Measurements from ENCODE around the gene PHETA1. TPM values are rescaled to one million over a fixed set of nuclear protein-coding genes. Genes with fewer than 3 reads are reported as not detected.

The PHETA1 gene
- polyA plus RNA-seq, 1 of the 3 experiments (the other 2 are of a cell fraction) = 7.3 TPM

DNA sequence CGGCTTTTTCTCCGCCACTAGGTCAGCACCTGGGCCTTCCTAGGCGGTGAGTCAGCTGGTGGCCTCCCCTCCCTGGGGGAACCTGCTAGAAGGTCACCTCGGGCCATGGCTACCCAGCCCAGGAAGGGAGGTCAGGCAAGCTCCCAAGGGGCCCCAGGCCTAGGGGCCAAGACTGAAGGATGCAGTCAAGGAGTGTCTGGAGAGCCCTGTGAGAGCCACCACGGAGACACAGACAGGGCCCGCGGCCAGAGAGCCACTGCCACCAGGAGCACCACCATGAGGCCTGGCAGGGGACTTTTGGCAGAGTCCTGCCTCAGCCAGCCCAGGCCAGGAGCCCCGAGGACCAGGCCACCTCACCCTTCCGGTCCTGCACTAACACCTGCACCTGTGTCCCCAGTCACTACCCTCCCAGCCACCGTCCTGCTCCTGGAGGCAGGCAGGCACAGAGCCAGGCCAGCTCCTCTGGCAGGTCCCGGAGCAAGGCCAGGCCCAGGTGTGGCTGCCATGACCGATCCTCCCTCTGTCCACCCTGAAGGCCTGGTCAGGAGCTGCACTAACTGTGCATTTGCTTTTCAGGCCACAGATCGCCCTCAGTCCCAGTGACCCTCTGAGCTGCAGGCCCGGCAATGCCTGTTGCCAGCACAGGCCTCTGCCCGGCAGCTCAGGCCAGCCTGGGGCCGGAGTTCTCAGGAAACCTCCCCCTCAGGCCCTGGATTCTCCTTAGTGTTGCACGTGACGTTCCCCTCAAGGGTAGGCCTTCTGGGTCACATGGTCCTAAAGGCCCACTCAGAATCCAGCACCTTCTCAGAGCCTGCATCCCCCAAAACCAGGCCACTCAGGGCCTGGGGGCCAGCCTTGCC, 6.9 kb downstream of the PHETA1 start (continued):
- no peak for TF ChIP-seq USF2 (IDR thresholded peaks at IDR 0.05; ENCODE audit: borderline replicate concordance, low read depth, low read length)
- TF ChIP-seq, protein P1, sequence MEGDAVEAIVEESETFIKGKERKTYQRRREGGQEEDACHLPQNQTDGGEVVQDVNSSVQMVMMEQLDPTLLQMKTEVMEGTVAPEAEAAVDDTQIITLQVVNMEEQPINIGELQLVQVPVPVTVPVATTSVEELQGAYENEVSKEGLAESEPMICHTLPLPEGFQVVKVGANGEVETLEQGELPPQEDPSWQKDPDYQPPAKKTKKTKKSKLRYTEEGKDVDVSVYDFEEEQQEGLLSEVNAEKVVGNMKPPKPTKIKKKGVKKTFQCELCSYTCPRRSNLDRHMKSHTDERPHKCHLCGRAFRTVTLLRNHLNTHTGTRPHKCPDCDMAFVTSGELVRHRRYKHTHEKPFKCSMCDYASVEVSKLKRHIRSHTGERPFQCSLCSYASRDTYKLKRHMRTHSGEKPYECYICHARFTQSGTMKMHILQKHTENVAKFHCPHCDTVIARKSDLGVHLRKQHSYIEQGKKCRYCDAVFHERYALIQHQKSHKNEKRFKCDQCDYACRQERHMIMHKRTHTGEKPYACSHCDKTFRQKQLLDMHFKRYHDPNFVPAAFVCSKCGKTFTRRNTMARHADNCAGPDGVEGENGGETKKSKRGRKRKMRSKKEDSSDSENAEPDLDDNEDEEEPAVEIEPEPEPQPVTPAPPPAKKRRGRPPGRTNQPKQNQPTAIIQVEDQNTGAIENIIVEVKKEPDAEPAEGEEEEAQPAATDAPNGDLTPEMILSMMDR (IDR thresholded peaks at IDR 0.05) = no peak

DNA sequence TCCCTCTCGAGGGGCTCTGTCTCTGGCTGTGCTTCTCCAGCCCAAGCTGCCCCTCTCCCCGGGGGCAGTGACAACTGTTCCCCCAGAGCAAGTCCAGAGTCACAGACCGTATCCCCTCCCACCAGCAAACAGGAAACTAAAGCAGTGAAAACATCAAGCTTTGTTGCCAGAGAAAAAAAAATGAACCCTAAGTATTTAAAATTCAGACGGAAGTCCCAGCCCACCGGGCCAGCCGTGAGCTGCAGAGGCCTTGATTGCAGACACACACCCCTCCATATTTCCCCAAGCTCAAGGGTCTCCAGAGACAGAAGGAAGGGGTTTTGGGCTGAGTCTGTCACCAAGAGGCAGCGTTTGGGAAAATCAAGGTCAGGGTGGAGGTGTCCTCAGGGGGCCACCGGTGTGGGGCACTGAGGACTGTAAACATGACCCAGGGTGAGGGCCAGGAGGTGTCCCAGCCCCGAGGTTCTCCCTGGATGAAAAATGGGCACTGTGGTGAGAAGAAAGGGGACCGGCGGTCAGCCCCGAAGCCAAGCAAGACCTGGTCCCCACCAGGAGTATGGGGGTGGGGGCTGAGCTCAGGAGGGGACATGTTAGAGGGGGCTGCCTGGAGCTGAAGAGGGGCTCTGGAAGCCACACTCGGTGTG, 7.7 kb downstream of the PHETA1 start:
- ChIA-PET POLR2A (no interaction called here), CTCF (interaction anchor here (0.6 to 1.9 kb wide), 3 partner anchors 35 to 477 kb away, joined by 3 to 8 read pairs (median 3); no protein-coding TSS in a partner anchor)
- H3K4me1 ChIP-seq (ENCODE audit: control insufficient read depth in 1 of 2, insufficient read depth in 2 of 2, low read depth in 1 of 2, low read length in 1 of 2) = no peaks in the 10 kb centered on the region; a peak in 1 of 4 replicates
- no peak overlapping the region for H3K4me2 ChIP-seq
- H3K9me2 ChIP-seq = no peaks in the 10 kb centered on the region
- H3K27ac ChIP-seq (ENCODE audit: low read depth in 2 of 2, low read length in 1 of 2) = no peak overlapping the region
- WGBS (ENCODE audit: low lambda C conversion rate) = 89% methylated on average over 12 of the region's 13 CpGs
- H4K20me1 ChIP-seq (ENCODE audit: insufficient read depth) = no peaks in the 10 kb centered on the region
- no peak for TF ChIP-seq MAX (IDR thresholded peaks at IDR 0.05; ENCODE audit: low read depth)
- TF ChIP-seq TEAD4 (IDR thresholded peaks at IDR 0.05; ENCODE audit: borderline replicate concordance, insufficient read depth) = no peak
- no peak for TF ChIP-seq SIN3A (IDR thresholded peaks at IDR 0.05; ENCODE audit: borderline replicate concordance, low read depth, low read length)
- no peak for TF ChIP-seq FOXJ3 (CRISPR knock-in tag; IDR thresholded peaks at IDR 0.05)
- TF ChIP-seq CHD2 (IDR thresholded peaks at IDR 0.05; ENCODE audit: low read length, partially characterized antibody) = no peak
- no peak for TF ChIP-seq EP300 (IDR thresholded peaks at IDR 0.05; ENCODE audit: borderline replicate concordance in 1 of 2, low read depth in 1 of 2, low read length in 1 of 2)
- TF ChIP-seq, protein P1 (IDR thresholded peaks at IDR 0.05) = no peak
- no peak for TF ChIP-seq GATA2 (CRISPR knock-in tag; IDR thresholded peaks at IDR 0.05)
- no peak for TF ChIP-seq RAD21 (IDR thresholded peaks at IDR 0.05; ENCODE audit: low read length)
- no peak for TF ChIP-seq FOXM1 (IDR thresholded peaks at IDR 0.05; ENCODE audit: low read depth)
- no peak for TF ChIP-seq EZH2phosphoT487 (IDR thresholded peaks at IDR 0.05; ENCODE audit: borderline replicate concordance, low read depth)
- TF ChIP-seq NRF1 (IDR thresholded peaks at IDR 0.05; ENCODE audit: low read depth, low read length) = no peak
- TF ChIP-seq RFX5 (IDR thresholded peaks at IDR 0.05; ENCODE audit: low read length) = no peak
- no peak for TF ChIP-seq NFIC (IDR thresholded peaks at IDR 0.05; ENCODE audit: borderline replicate concordance)
- TF ChIP-seq GABPA (IDR thresholded peaks at IDR 0.05; ENCODE audit: low read depth) = no peak
- no peak for TF ChIP-seq RCOR1 (IDR thresholded peaks at IDR 0.05; ENCODE audit: low read length)
- no peak for TF ChIP-seq MXI1 (IDR thresholded peaks at IDR 0.05; ENCODE audit: low read depth, low read length)
- TF ChIP-seq TAF1 (IDR thresholded peaks at IDR 0.05; ENCODE audit: borderline replicate concordance, low read depth, low read length) = no peak
- H3K4me3 ChIP-seq (ENCODE audit: low read depth in 2 of 2, low read length in 1 of 2) = no peak overlapping the region
- H3K9ac ChIP-seq = no peak overlapping the region
- H3K9me3 ChIP-seq = no peaks in the 10 kb centered on the region
- H2AFZ ChIP-seq (ENCODE audit: low read depth) = no peak overlapping the region
- H3F3A ChIP-seq (replicated peaks; ENCODE audit: insufficient read depth) = no peaks in the 10 kb centered on the region
- no peak for DNase-seq
- no peaks in the 10 kb centered on the region for H3K27me3 ChIP-seq (ENCODE audit: insufficient read depth)
- H3K36me3 ChIP-seq (replicated peaks in 1 of 2; ENCODE audit: control insufficient read depth in 1 of 2, insufficient read depth in 2 of 2, low read length in 1 of 2) = peaks cover 0 to 5% of the 10 kb centered on the region in 2 experiments
- H3K79me2 ChIP-seq (ENCODE audit: insufficient read depth) = no peaks in the 10 kb centered on the region
